Hematopoietic multipotent progenitor cell treated with erythropoietin and hydrocortisone succinate and interleukin-3 and kit ligand, for 6 days (in vitro differentiated cells): ENCODE measurements around the gene WDR75.
"Not testable (repeated sequence)": the region's sequence is repeated elsewhere in the genome, so short reads cannot be mapped to it uniquely, and the experiment has no call there.

Experiments used
- DNase-seq: peaks from one replicate; pipeline ENCODE4 v3.0.0-alpha.2; 2015

WDR75 gene

DNA sequence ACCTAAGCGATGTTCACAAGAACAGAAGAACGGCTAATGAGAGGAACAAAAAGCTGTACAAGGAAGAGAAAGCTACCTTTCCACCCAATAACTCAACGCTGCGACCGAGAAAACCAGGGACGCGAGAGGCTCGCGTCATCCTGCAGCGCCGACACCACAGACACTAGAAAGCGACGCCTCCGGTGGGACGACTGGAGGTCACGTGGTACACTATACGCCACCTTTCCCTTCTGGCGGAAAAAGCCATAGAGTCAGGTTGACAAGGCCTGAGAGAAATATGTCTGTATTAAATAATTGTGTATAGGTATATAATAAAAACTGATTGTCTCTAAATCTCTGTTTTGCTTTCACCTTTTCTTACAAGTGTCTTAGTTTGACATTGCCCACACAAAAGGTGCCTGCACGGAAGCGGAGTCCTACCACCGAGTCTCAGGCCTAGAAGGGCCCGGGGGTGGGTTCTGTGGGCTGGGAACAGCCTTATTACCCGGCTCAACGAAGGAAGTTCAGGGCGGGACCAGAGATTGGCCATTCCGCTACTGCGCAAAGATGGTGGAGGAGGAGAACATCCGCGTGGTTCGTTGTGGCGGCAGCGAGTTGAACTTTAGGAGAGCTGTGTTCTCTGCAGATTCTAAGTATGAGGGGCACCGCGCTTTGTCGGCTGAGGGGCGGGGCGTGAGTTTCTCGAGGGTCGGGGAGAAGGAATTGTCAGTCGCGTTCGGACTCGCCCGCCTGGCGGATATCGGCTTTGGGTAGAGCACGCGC lies at the start of gene WDR75:
Gene WDR75, plus strand, starts transcription at position 528 of the 762 bp plus-strand sequence. Its CDS starts 19 bp downstream, at position 547.
- DNase-seq: peak; percentile 98

DNA sequence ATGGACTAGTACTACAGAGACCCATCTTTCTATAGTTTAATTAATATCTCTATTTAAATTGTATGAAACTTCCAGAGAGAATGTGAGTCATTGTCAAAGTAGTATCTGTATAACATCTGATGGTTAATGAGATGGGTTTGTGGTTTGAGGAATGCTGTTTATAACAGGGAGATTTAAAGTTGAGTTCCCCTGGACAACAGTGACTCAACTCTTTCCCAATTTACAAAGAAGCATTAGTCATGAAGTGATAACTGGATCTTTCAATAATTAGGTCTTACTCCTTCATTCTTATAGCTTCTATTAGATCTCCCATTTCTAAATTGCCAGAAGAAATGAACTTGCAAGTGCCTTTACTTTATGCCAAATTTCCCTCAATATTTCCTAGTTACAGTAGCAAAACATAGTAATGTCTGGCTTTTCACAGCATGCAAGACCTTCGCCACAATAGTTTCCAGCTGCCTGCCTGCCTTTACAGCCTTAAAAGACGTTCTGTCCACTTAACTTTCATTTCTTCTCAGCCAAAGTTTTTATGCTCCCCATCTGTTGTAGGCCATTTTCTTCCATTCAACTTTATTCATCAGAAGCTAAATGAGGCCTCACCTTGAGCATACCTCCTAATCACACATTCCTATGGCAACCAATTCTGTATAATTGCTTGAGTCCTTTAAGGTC lies 47.7 kb upstream of the WDR75 start:
- DNase-seq: no peak

DNA sequence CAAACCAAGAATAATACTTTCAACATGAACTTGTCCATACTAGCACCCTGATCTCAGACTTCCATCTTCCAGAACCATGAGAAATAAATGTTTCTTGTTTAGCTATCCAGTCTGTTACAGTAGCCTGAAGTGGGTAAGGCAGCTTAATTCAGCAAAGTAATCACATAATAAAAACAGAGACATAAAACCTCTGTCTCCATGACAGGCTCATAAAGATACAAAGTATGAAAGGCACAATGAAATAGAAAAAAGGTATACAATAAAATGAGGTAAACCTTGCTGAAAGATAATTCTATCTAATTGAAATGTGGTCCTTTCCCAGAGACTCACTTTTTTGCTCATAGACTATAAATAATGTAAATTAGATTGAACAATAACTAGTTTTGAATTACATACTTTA lies 46.7 kb upstream of the WDR75 start:
- DNase-seq: no peak

DNA sequence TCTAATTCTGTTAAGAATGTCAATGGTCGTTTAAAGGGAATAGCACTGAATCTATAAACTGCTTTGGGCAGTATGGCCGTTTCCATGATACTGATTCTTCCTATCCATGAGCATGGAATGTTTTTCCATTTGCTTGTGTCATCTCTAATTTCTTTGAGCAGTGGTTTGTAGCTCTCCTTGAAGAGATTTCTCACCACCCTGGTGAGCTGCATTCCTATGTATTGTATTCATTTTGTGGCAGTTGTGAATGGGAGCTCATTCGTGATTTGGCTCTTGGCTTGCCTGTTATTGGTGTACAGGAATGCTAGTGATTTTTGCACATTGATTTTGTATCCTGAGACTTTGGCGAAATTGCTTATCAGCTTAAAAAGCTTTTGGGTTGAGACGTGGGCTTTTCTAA lies 38.3 kb upstream of the WDR75 start:
- DNase-seq: no peak

DNA sequence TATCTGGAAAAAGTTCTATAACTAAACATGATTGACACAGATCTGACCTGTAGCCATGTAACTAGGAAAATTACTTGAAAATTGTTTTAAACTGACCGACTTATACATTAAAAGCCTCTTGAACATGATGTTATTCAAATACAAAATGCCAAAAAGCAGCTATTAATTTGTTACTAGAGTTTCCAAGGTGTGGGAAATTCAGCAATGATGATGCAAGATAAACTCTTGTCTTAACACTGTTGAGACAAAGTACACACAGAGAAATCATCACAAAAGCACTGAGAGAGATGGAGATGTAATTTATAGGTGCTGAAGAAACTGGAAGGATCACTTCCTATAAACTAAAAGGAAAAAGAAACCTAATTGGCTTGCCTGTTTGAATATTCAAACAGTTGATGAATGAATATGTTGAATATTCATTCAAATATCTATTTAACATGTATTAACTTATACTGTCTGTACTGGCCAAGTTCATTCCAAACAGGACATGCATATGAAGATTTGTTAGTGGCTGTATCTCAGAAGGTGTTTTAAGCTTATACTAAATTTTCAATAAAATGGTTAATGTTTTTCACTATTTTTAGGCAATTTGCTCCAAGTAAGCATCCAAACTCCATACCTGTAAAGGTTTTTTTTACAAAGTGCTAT lies 34.6 kb upstream of the WDR75 start:
- DNase-seq: no peak

DNA sequence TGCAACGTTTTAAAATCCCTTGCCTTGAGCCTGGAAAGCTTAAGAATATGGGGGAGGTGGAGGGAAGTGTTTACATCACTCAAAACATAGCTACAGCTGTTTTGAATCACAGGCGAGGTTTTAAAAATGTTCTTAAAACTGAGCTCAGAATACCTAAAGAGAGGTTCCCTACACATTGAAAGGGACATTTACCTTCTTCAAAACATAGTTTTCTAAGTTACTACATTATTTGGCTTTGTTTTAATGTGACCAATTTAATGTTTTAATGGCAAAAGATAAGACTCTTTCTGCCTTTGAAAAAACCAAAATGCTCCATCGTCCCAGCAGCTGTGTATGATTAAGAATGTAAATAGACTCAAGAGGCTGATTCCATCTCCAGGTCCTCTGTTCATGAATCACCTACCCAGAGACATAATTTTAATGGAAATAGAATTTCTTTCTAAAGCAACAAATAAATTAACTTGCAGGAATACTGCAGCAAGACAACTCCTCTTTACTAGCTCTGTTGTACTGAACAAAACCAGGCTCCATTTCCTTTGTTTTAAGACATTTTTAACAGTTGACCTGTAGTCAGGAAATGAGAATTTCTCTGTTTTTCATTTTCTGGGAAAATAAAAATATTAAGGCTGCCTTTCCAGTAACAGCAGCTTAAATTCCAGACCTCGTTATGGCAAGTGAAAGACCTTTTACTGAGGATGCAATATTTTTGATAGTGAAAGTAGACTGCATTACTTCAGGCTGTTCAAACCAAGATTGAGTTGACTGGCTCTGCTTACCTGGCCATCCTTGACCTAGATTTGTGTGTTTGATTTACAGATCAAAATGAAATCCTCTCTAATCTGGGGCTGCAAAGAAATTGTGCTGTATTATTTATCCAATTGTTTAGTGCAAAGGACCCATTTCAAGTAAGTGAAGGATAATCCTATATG lies 33.7 kb upstream of the WDR75 start:
- DNase-seq: no peak

DNA sequence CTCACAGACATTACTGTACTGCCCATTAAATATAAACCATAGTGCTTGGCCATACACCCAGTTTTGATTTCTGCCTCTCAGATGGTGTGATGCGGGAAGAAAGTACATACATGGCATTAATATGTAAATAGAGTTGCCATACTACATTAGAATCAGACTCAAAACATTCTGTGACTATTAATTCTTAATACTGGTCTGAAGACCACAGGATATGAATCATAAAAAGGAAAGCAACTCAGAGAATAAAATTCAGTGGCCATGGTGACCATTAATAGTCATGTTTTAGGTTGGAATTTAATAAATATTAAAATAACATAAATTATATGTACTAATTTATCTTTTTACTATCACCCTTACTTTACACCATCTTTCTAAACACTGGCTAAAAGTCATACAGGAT lies 33.0 kb upstream of the WDR75 start:
- DNase-seq: no peak

DNA sequence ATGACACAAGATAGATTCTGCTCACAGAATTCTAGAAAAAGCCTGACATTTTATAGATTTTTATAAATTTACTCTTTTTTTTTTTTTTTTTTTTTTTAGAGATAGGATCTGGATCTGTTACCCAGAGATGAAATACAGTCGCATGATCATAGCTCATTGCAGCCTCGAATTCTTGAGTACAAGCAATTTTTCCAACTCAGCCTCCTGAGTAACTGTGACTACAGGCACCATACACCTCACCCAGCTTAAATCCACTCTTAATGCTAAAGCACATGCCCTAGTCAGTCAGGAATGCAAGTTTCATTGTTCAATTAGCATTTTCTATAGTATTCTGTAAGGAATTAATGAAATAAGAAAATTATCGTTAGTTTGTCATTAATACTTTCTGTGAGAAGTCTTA lies 32.1 kb upstream of the WDR75 start:
- no peak for DNase-seq

DNA sequence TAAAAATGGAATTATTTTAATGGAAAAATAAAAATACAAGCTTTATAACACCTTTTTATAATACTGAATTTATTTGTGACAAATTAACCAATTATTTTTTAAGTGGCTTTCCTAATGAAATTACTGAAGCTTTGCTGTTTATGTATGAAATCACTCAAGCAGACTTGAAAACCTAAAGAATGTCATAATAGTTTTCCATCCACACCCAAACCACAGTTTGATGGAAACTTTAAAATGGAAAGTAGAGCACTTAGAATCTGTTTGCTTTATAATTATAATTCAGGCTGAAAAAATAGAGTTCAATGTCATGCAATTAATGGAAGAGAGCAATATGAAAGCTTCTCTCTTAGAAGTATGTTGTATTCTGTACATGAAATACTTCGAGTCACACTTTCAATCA lies 31.6 kb upstream of the WDR75 start:
- no peak for DNase-seq

DNA sequence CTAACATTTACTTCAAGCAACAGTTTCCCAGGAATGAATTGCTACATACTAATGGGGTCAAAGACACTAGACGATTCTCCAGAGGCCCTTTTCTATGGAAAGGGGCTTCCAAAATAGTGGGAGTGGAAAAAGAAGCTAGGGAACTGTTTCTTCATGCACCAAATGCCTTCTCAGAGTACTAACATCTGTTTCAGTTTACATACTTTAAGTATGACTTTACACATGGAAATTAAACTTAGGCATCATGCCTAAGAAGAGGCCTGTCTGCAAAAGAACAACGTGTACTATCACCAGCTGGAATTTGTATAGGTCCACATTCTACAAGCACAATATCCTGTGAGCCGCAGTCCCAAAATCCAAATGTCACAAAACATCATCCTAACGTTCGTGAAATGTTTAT lies 29.4 kb upstream of the WDR75 start:
- no peak for DNase-seq

DNA sequence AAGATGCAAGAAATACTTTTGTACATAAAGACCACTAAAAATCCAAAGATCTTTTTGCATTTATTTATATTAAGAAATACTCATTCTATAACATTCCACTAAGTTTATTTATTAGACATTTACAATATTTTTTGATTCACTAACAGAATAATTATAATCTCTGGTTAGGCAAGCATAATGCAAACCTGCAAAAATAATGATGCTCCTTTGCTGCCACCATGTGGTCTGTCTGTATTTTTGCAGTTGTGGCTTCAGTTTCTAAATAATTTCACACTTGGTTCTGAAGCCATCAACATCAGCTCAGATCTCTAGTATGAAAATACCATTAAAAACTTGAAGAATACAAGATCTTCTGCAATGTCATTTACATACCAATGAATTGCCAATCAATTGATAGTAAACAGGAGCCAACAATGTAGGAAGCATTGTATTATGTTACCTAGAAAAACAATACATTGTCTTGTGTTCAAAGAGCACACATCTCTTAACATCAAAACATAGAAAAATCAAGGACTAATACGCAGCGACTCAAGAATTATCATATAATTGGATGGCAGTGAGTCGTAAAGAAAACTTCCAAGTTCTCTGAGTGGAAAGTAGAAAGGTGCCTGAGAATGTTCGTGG lies 28.8 kb upstream of the WDR75 start:
- peak; percentile 75 for DNase-seq

DNA sequence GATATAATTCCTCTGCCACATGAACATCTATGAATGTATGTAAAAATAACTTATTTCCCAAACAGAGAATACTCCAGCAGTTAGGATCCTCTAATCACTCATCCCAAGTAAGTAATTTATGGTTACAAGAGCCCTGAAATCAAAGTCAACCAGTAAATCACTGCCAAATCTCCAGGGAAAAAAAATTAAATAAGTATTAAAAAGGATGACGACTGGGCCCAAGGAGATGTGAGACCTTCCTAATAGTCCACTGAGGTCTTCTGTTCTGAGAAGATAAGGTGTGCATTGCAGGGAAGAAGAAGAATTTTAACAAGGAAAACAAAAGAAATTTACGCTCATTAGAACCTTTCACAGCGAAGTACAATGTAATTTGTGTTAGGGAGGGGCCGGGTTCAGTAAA lies 28.0 kb upstream of the WDR75 start:
- no peak for DNase-seq

DNA sequence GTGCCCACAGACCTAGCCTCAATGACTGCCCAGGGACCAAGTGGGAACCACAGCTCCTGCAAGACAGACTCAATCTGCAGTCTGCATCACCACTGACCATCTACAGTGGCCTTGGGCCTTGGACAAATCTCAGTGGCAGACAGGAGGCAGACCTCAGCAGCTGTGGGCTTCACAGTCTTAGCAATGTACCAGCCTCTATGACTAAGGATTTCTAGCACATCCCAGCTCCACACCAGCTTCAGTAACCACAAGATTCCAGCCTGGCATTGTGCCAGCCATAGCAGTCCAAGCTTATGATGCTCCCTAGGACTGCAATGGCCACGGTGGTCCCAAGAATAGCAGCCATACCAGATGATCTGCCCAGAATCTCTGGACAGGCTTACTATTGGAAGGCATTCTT lies 19.6 kb upstream of the WDR75 start:
- DNase-seq: no peak

DNA sequence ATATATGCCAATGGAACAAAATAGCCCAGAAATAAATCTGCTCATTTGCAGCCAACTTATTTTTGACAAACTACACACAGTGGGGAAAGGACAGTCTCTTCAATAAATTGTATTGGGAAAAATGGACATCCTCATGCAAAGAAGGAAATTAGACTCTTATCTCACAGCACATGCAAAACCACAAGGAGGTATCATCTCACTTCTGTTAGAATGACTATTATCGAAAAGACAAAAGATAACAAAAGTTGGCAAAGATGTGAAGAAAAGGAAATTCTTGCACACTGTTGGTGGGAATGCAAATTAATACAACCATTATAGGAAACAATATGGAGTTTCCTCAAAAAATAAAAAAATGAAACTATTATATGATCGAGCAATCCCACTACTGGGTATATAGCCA lies 16.3 kb upstream of the WDR75 start:
- DNase-seq: peak; percentile 82

DNA sequence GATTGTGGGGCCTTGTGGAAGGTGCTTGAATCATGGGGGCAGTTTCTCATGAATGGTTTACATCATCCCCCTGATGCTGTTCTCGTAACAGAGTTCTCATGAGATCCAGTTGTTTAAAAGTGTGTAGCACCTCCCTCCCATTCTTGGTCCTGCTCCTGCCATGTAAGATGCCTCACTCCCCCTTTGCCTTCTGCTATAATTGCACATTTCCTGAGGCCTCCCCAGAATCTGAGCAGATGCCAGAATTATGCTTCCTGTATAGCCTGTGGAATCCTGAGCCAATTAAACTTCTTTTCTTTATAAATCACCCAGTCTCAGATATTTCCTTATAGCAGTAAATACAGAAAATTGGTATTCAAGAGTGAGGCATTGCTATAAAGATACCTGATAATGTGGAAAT lies 15.6 kb upstream of the WDR75 start:
- DNase-seq: no peak

DNA sequence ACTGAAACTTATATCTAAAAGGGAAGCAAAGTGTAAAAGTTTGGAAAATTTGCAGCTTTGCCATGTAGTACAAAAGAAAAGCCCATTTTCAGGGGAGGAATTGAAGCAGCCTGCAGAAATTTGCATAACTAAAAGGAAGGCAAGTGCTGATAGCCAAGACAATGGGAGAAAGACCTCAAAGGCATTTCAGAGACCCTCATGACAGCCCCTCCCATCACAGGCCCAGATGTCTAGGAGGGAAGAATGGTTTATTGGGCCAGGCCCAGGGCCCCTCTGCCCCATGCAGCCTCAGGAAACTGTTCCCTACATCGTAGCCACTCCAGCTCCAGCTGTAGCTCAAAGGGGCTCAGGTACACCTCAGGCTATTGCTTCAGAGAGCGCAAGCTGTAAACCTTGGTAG lies 14.4 kb upstream of the WDR75 start:
- DNase-seq: no peak

DNA sequence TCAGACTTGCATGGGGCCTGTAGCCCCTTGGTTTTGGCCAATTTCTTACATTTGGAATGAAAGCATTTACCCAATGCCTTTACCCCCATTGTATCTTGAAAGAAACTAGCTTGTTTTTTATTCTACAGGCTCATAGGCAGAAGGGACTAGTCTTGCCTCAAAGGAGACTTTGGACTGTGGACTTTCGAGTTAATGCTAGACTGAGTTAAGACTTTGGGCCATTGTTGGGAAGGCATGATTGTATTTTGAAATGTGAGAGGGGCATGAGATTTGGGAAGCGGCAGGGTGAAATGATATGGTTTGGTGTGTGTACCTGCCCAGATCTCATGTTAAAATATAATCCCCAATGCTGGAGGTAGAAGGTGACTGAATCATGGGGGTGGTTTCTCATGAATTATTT lies 13.4 kb upstream of the WDR75 start:
- no peak for DNase-seq

DNA sequence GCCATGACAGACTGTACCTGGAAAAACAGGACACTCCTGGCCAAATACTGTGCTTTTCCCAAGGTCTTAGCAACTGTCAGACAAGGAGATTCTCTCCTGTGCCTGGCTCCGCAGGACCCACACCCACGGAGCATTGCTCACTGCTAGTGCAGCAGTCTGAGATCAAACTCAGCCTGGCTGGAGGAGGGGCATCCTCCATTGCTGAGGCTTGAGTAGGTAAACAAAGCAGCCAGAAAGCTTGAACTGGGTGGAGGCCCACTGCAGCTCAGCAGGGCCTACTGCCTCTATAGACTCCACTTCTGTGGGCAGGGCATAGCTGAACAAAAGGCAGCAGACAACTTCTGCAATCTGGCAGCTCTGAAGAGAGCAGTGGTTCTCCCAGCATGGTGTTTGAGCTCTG lies 10.8 kb upstream of the WDR75 start:
- not testable (repeated sequence) for DNase-seq

DNA sequence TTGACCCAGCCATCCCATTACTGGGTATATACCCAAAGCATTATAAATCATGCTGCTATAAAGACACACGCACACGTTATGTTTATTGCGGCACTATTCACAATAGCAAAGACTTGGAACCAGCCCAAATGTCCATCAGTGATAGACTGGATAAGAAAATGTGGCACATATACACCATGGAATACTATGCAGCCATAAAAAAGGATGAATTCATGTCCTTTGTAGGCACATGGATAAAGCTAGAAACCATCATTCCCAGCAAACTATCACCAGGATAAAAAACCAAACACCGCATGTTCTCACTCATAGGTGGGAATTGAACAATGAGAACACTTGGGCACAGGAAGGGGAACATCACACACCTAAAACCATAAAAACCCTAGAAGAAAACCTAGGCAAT lies 5.5 kb upstream of the WDR75 start:
- DNase-seq: not testable (repeated sequence)

DNA sequence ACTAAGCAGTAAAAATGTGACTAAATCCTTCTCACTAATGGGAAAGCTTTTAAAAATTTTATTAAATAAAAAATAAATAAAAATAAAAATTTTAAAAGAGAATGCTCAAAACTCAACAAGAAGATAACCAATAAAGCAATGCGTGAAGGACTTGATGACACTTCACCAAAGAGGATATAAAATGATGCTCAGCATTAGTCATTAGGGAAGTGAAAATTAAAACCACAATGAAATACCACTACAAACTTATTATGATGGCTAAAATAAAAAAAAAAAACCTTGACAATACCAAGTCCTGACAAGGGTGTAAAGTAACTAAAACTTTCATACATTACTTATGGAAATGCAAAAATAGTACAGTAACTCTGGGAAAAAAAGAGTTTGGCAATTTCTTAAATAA lies 3.3 kb upstream of the WDR75 start:
- no peak for DNase-seq

DNA sequence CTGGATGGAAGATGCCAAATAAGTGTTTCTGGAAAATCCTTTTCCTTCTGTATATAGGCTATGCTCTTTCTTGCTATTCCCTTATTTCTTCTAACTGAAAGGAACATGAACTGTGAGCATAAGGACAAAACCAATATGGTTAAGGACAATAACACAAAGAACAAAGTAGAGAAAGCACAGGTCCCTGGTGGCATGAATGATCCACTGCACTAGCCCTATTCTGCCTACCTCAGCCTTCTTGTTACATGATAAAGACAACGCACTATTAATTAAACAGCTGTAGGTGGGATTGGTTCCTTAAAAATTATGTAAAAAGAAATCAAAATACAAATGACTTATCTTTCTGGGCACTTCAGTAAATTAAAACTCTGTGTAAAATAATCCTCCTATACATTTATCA lies 1.9 kb upstream of the WDR75 start:
- DNase-seq: peak; percentile 36

DNA sequence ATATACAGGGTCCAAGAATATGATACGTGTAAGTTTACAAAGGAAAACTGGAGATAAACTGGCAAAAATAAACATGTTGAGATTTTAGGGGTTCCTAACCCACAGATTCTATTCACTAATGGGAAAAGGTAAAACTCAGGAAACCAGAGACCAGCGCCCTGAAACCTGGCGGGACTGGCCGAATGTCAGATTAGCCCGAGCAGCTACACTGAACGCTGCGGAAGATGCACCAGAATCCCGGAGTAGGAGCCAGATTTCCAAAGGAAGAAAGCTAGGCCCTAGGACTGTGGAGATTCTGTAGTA lies 679 bp upstream of the WDR75 start:
- DNase-seq: no peak

DNA sequence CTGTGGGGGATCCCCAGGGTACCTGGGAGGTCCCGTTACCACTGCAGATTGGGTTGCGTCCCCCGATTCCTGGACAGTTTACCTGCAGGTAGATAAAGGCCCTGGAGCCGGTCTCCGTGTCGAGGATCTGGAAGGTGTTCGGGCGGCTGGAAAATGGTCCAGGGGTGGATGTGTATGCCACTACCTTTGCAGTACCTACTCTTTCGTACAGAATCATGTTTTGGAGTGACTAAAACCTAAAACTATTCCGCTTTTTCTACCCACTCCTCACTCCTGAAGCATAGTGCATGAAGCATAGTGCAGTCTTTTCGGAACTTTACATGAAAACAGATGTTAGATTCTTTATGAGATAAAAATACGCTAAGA lies 418 bp downstream of the WDR75 start:
- DNase-seq: no peak
